AG10803 (cell line): ENCODE results near the gene CES3.
"Not testable (repeated sequence)": the region's sequence is repeated elsewhere in the genome, so short reads cannot be mapped to it uniquely, and the experiment has no call there.

ENCODE experiments used
- DNase-seq: peaks from one replicate; pipeline ENCODE4 v3.0.0; 2010; ENCODE audit warnings: low read depth
- H3K4me3 ChIP-seq: 2 replicates; pipeline ENCODE4 v1.5.1; 2011; ENCODE audit warnings: mild to moderate bottlenecking, low read length, control low read depth
- TF ChIP-seq, protein P1 (sequence below): conservative IDR thresholded peaks from 2 replicates; pipeline ENCODE4 v1.5.1; 2011; ENCODE audit warnings: mild to moderate bottlenecking, low read length, control low read depth, inconsistent platforms

CES3 gene

DNA sequence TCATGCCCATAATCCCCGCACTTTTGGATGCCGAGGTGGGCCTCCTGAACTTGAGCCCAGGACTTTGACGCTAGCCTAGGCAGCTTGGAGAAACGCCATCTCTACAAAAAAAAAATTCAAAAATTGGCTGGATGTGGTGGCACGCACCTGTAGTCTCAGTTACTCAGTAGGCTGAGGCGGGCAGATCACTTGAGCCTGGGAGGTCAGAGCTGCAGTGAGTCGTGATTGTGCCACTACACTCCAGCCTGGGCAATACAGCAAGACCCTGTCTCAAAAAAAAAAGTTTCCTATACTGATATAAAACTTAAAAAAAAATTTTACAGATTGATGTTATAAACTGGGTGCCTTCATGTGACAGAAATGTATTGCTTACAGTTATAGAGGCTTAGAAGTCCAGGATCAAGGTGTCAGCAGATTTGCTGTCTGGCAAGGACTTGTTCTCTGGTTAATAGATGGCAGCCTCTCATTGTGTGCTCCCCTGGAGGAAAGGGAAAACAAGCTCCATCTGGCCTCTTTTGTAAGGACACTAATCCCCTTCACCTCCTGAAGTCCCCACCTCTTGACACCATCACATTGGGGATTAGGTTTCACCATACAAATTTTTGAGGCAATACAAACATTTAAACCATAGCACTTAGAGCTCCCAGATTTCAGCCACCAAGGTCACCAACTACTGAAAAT lies 8.5 kb upstream of the CES3 start:
- TF ChIP-seq, protein P1, sequence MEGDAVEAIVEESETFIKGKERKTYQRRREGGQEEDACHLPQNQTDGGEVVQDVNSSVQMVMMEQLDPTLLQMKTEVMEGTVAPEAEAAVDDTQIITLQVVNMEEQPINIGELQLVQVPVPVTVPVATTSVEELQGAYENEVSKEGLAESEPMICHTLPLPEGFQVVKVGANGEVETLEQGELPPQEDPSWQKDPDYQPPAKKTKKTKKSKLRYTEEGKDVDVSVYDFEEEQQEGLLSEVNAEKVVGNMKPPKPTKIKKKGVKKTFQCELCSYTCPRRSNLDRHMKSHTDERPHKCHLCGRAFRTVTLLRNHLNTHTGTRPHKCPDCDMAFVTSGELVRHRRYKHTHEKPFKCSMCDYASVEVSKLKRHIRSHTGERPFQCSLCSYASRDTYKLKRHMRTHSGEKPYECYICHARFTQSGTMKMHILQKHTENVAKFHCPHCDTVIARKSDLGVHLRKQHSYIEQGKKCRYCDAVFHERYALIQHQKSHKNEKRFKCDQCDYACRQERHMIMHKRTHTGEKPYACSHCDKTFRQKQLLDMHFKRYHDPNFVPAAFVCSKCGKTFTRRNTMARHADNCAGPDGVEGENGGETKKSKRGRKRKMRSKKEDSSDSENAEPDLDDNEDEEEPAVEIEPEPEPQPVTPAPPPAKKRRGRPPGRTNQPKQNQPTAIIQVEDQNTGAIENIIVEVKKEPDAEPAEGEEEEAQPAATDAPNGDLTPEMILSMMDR: no peak
- no peak for DNase-seq
- no peak overlapping the region for H3K4me3 ChIP-seq

DNA sequence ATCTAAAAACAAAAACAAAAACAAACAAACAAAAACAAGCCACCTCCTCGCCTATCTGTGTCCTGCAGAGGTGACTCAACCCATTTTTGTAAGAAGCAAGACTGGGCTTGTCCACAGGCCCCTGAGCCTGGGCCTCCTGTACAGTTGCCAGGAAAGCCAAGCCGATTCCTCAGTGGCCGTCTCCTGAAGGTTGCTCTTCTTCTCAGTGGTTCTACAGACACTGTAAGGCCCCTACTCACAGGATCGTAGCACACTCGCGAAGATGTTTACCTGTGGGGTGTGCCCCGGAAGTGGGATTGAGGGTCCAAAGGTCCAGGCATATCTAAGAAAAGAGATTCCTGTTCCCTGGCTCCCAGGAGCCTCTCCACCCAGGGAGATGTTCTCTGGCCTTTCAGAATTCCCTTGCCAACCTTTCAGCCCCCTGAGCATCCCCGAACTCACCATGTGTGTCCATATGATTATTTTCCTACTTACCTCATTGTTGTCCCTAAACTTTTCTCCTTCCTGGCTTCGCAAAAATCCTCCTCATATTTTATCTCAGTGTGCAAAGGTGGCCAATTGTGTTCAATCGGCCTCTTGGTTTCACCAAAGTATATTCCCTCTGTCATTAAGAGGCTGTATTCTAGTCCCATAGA lies 7.5 kb upstream of the CES3 start:
- DNase-seq: no peak
- TF ChIP-seq, protein P1: no peak
- no peak overlapping the region for H3K4me3 ChIP-seq

DNA sequence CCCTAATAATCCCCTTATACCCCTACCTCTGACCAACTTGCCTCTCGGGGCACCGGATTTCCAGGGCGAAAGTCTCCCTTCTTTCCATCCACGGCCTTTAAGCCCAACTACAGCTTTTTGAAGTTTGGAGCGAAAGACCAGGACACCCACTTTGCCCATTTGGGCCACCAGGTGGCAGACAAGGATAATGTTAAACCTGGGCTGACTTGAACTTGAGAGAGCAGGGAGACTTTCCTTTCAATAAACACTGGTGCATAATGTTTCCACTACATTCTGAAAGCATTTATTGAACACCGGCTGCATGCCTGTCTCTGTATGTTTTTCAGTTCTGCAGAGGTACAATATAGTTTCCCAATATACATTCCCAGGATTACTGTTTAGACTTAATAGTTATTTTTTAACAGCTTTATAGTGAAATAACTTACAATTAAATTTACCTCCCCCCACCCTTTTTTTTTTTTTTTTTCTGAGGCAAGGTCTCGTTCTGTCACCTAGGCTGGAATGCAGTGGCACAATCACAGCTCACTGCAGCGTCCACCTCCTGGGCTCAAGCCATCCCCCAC lies 6.9 kb upstream of the CES3 start:
- no peak overlapping the region for H3K4me3 ChIP-seq
- peak; percentile 72 for DNase-seq
- TF ChIP-seq, protein P1: peak; percentile 94

DNA sequence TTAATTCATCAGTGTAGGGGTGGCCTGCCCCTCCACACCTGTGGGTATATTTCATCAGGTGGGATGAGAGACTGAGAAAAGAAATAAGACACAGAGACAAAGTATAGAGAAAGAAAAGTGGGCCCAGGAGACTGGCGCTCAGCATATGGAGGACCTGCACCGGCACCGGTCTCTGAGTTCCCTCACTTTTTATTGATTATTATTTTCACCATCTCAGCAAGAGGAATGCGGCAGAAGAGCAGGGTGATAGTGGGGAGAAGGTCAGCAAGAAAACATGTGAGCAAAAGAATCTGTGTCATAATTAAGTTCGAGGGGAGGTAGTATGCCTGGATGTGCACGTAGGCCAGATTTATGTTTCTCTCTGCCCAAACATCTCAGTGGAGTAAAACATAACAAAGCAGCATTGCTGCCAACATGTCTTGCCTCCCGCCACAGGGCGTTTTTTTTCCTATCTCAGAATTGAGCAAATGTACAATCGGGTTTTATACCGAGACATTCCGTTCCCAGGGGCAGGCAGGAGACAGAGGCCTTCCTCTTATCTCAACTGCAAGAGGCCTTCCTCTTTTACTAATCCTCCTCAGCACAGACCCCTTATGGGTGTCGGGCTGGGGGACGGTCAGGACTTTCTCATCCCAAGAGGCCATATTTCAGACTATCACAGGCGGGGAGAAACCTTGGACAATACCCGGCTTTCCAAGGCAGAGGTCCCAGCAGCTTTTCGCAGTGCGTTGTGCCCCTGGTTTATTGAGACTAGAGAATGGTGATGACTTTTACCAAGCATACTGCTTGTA lies 5.5 kb upstream of the CES3 start:
- DNase-seq, H3K4me3 ChIP-seq: not testable (repeated sequence)

DNA sequence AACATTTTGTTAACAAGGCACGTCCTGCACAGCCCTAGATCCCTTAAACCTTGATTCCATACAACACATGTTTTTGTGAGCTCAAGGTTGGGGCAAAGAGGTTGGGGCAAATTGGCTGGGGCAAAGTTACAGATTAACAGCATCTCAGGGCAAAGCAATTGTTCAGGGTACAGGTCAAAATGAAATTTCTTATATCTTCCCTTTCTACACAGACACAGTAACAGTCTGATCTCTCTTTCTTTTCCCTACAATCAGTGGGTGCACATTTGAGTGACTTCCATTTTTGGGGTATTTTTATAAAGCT lies 5.0 kb upstream of the CES3 start:
- DNase-seq, H3K4me3 ChIP-seq: not testable (repeated sequence)

DNA sequence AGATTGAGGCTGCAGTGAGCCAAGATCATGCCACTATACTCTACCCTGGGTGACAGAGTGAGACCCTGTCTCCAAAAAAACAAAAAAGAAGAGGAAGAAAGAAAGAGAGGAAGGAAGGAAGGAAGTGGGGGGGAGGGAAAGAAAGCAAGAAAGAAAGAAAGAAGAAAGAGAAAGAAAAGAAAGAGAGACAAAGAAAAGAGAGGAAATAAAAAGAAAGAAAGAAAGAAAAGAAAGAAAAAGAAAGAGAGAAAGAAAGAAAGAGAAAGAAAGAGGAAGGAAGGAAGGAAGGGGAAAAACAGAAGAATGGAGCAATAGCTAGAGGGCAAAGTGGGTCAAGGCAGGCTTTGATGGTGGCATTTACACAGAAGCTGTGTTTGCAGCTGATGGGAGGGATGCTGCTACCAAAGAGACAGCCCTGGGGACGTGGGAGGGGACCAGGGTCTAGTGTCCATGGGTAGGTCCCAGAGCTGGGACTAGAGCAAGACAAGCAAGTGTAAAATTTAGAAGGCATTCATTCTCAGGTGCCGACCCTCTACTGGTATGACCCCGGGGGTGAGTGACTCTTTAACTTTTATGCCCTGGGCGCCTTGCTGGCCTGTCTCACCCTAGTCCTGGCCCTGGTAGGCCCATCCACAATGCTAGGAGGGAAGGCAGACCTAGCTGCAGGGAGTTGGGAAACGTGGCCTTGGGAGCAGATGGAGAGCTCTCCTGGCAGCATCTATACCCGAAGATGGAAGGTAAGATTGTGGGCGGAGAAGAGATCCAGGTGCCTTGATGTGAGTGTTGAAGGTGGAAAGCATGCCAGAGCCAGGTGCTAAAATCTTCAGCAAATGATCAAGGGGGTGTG lies 2.0 kb upstream of the CES3 start:
- DNase-seq: no peak
- H3K4me3 ChIP-seq: no peak overlapping the region
- TF ChIP-seq, protein P1: no peak

DNA sequence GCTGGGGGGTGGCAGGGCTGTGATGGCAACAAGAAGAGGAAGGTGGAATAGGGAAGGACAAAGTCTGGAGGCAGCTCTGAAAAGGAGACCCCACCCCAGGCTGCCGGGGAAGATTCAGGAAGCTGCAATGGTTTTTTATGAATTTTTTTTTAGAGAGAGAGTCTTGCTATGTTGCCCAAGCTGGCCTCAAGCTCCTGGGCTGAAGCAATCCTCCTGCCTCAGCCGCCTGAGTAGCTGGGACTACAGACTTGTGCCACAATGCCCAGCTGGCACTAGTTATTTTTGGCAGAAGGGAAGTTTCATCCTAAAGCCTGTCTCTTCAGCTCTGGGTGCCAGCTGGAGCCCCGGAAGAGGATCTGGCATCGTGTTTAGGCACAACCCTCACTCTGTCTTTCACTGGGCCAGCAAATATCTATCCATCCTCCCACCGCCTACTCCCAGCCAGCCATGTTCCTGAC lies 1.3 kb upstream of the CES3 start:
- DNase-seq: no peak
- TF ChIP-seq, protein P1: no peak
- H3K4me3 ChIP-seq: no peak overlapping the region
